Mesenteric fat pad (tissue), 1 donor: ENCODE data around the gene APOB. TPM values are rescaled to one million over a fixed set of nuclear protein-coding genes. Genes with fewer than 3 reads are reported as not detected.

Source experiments
- DNase-seq: peaks from one replicate; pipeline ENCODE4 v3.0.0-alpha.2; 2020; ENCODE audit warnings: low spot score
- total RNA-seq: library from RNA; stranded (reverse); fragmentation: NEBNext Ultra II Directional; extraction: Animal tissue kit (Norgen Biotek cat#: 25700); gene quantifications from one replicate; pipeline ENCODE4 v1.2.1, GENCODE V29; 2021
- donor health status: DM: yes; HTN: yes; CAD: no.

Gene APOB
- total RNA-seq, 1 donor from 2014 or later: 8.5 TPM

GRCh38 chr2:21020031-21020667 is 23.7 kb downstream of the APOB start:
- DNase-seq: no peak

- no peak for DNase-seq
Measured at GRCh38 chr2:21019678-21020021, 24.2 kb downstream of the APOB start.

DNA sequence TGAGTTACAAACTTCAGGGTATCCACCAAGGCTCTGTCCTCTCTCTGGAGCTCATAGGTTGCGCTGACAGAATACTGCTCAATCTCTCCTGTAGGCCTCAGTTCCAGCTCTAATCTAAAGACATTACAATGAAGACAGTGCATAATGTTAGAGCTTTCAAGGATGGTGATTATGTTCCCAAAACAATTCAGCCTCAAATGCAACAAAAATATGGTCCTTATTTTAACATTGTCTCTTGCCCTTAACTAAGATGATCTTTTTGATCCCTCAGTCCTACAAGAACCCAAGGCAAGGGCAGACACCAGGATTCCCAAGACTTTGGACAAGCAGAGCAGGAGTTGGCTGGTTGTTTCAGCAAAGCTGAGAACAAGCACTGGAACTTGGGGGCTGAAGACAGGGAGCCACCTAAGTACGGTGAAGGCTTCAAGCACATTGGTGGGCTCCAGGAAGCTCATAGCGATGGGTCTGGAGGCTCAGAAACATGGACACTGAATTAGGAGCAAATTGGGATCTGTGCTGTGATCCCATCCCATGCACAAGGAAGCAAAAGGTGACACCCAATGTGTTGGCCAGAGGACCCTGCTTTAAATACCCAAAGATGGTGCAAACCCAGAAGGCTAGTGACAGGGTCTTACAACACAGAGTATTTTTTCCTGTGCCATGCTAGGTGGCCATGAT is 24.7 kb downstream of the APOB start:
- DNase-seq: no peak

GRCh38 chr2:21018290-21018689 is 25.6 kb downstream of the APOB start:
- no peak for DNase-seq

GRCh38 chr2:21017748-21018276 is 26.1 kb downstream of the APOB start:
- DNase-seq: no peak

DNA sequence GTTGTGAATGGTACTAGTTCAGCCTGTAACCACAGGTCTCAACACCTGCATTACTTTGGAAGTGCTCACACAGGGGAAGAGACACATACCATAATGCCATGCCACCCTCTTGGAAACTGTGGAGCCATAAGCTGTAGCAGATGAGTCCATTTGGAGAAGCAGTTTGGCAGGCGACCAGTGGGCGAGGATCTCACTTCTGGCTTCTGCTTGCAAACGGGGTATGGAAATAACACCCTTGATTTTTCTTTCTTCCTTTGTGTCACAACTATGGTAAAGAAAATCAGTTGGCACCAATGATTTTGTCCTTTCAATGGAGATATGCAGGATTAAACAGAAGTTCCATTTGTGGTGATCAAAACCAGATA is 28.6 kb downstream of the APOB start:
- DNase-seq: no peak

DNA sequence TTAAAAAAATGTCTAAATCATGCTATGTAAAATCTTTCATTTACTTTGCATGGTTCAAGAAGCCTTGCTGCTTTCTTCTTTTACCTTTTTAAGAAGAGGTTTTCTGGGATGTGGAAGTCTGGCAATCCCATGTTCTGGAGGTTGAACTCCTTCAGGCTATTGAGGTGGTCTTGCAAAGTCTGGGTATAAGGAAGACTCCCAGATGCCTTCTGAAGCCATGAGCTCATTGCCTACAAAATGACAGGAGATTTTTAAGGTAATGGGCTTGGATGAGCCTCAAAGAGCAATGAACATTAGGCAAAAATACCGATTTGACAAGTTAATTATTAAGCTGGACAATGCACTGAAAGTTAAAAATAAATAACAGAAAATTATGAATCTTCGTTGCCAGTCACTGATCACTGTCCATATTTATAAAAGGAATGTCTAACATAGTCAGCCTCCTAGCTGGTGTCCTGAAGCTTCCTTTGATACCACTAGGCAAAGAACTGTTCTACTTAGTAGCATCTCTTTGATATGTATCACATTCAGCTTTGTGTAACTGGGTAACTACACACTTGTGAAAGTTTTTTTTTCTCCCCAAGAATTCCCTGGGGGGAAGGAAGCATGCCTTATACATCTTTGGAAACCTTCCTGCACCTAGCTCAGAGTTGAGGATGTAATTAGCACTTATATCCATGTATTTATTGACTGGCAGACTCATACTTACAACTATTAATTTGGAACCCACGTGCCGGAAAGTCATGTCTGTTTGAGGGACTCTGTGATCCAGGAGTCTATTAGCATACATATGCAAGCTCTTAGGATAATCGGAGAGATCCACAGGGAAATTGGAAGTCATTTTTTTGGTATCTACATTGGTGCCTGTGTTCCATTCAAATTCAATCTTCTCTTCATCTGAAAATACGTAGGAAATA is 29.3 kb downstream of the APOB start:
- DNase-seq: no peak

- DNase-seq: no peak
Measured at GRCh38 chr2:21013043-21013816, 30.6 kb downstream of the APOB start.

GRCh38 chr2:21012557-21012937 is 31.3 kb downstream of the APOB start:
- DNase-seq: no peak

GRCh38 chr2:21011876-21012556 is 31.9 kb downstream of the APOB start:
- DNase-seq: no peak

GRCh38 chr2:21011453-21011852 is 32.4 kb downstream of the APOB start:
- no peak for DNase-seq

GRCh38 chr2:21010813-21011439 is 32.9 kb downstream of the APOB start:
- no peak for DNase-seq

- no peak for DNase-seq
Measured at GRCh38 chr2:21009662-21010225, 34.1 kb downstream of the APOB start.

GRCh38 chr2:21008790-21009661 is 34.8 kb downstream of the APOB start:
- DNase-seq: no peak

GRCh38 chr2:21008014-21008789 is 35.7 kb downstream of the APOB start:
- DNase-seq: no peak

DNA sequence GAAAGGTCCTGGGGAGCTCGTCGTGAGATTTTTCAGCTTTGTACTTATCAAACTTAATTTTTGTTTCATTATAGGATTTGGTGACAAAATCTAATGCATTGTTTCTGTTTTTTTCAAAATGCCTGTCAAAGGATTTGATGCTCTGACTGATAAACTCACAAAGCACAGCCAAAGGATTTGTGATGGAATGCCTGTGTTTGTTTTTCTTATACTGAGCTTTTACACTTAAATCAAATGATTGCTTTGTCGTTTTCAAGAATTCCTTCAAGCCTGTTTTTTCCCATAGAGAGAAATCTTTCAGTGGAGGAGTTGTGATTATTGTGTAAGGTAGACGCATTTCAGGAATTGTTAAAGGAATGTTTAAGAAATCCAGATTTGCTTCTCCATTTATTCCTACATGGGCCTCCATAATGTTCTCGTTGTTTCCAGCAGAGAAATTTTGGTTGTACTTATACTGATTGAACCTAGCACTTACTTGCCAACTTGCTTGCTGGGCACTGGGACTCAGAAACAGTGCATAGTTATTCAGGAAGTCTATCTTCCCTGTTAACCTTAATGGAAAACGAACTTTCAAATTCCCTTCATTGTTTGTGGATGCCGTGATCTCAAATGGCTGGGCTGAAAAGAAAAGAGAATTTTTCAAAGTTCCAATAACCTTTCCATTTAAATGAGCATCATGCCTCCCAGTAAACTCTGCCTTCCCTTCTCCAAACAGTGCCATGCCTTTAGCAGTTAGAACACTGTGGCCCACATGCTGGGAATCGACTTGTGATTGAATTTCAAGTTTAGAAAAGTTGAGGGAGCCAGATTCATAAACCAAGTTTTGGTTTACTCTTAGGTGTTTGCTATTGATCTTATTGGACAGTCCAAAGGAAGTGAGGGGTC is 36.5 kb downstream of the APOB start:
- DNase-seq: no peak
